ENCODE measurements around the gene LMAN1L. TPM values are rescaled to one million over a fixed set of nuclear protein-coding genes. Genes with fewer than 3 reads are reported as not detected.

The LMAN1L gene
- polyA plus RNA-seq, 2 donors: 0.27 to 0.61 TPM

DNA sequence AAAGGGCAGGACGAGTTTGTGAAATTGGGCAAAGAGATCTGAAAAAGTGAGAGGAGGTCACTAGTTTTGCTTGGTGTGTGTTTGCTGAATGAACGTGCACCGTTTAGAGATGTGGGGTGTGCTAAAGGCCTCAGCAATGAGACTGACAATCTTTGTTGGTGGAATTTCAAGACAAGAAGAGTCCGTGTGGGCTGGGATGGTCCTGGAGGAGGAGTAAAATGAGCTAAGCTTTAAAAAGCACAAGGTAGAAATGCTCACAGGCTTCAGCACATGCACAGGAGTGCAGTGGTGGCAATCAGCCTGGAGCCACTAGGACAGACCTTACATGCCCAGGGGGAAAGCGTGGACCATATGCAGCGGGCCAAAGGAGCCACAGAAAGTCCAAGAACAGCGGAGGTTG lies 12.3 kb downstream of the LMAN1L start:
- 71 to 72% methylated on average over 7 of the region's 7 CpGs for WGBS, 2 donors
- Histone ChIP-seq H3K36me3 (ENCODE audit: control insufficient read depth in 2 of 2, insufficient read depth in 2 of 2, low read length in 1 of 2) (no peaks in the 10 kb centered on the region), H3K27me3 (ENCODE audit: control insufficient read depth in 1 of 2, insufficient read depth in 2 of 2, low read length in 2 of 2) (peaks cover 0 to 3% of the 10 kb centered on the region in 2 donors)

DNA sequence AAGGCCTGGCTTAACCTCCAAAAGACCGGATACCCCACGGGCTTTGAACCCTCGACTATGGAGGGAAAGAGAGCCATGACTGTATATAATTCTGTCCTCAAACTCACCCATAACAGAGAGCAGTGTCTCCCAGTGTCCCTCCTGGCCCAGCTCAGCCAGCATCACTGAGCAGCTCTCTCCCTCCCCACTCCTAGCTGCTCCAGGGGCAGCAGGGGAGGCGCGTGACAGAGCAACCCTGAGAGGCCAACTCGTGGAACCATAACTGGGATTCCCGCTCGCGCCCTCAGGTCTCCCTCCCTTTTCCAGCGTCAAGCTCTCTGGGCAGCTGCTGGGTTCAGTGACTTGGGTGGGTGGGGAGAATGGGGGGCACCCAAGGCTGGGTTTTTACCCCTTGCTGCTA lies 13.2 kb downstream of the LMAN1L start:
- Histone ChIP-seq H3K27me3 (ENCODE audit: control insufficient read depth in 1 of 2, insufficient read depth in 2 of 2, low read length in 2 of 2) (peaks cover 0 to 3% of the 10 kb centered on the region in 2 donors), H3K27ac (ENCODE audit: low read depth in 2 of 2, low read length in 1 of 2) (no peak overlapping the region), H3K4me1 (ENCODE audit: control insufficient read depth in 2 of 2, insufficient read depth in 2 of 2, low read length in 1 of 2) (peaks cover 0 to 5% of the 10 kb centered on the region in 2 donors), H3K36me3 (ENCODE audit: control insufficient read depth in 2 of 2, insufficient read depth in 2 of 2, low read length in 1 of 2) (no peaks in the 10 kb centered on the region), H3K4me3 (ENCODE audit: low read depth in 1 of 2, low read length in 2 of 2) (no peak overlapping the region), H3K9me3 (ENCODE audit: control insufficient read depth in 2 of 2, insufficient read depth in 1 of 2, low read depth in 1 of 2, low read length in 1 of 2) (no peaks in the 10 kb centered on the region)
- WGBS, 2 donors: 50 to 56% methylated on average over 10 of the region's 10 CpGs

More for the DNA sequence above, 12.3 kb downstream of the LMAN1L start:
- Histone ChIP-seq H3K4me1 (ENCODE audit: control insufficient read depth in 2 of 2, insufficient read depth in 2 of 2, low read length in 1 of 2) (peaks cover 0 to 5% of the 10 kb centered on the region in 2 donors), H3K27ac (ENCODE audit: low read depth in 2 of 2, low read length in 1 of 2) (no peak overlapping the region), H3K9me3 (ENCODE audit: control insufficient read depth in 2 of 2, insufficient read depth in 1 of 2, low read depth in 1 of 2, low read length in 1 of 2) (no peaks in the 10 kb centered on the region), H3K4me3 (ENCODE audit: low read depth in 1 of 2, low read length in 2 of 2) (no peak overlapping the region)

DNA sequence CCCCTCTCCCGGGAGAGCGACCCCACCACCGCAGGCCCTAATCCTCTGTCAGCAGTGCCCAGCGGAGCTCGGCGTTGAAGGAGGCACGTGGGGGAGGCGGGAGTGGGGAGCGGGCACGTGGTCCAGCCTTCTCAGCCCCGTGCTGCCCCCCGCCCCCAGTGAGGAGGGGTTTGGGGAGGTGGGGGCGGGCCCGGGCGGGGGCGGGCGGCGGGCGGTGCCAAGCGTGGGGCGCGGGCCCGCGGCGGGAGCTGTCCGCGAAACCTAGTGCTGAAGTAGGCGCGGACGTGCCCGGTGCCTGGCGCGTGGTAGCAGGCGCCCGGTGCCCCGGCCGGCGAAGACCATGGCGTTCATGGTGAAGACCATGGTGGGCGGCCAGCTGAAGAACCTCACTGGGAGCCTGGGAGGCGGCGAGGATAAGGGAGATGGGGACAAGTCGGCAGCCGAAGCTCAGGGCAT lies 13.8 kb downstream of the LMAN1L start, which contains the start of gene CPLX3:
Gene CPLX3 (plus strand): TSS at position 264 of the 456 bp plus-strand sequence. CDS start 77 bp downstream, at position 341.
- WGBS, 2 donors: 6 to 8% methylated on average over 27 to 44 of the region's 44 CpGs
- H3K4me3 ChIP-seq (ENCODE audit: low read depth in 1 of 2, low read length in 2 of 2): no peak within 1 kb of the TSS
- peaks cover 0 to 5% of the 10 kb centered on the region in 2 donors for H3K4me1 ChIP-seq (ENCODE audit: control insufficient read depth in 2 of 2, insufficient read depth in 2 of 2, low read length in 1 of 2)
- H3K36me3 ChIP-seq (ENCODE audit: control insufficient read depth in 2 of 2, insufficient read depth in 2 of 2, low read length in 1 of 2): no peaks in the 10 kb centered on the region
- peaks cover 0 to 3% of the 10 kb centered on the region in 2 donors for H3K27me3 ChIP-seq (ENCODE audit: control insufficient read depth in 1 of 2, insufficient read depth in 2 of 2, low read length in 2 of 2)
- H3K9me3 ChIP-seq (ENCODE audit: control insufficient read depth in 2 of 2, insufficient read depth in 1 of 2, low read depth in 1 of 2, low read length in 1 of 2): no peaks in the 10 kb centered on the region
- H3K27ac ChIP-seq (ENCODE audit: low read depth in 2 of 2, low read length in 1 of 2): no peak within 1 kb of the TSS

DNA sequence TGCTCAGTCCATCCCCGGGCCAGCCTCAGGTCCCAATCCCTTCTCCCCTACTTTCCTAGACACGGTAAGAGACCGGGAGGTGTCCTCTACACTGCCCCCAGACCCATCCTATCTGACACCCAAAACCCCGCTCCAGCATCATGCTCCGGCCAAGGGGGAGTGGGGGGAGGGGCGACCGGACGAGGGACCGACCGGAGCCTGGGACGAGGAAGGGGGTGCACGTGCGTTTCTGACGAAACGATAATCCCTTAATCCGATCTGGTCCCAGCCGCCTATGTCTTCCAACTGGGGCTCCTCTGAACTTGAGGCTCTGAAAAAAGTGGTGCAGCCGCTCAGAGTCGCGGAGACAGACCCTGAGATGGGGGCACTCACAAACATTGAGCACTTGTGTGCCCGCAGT lies 14.3 kb downstream of the LMAN1L start:
- peaks cover 0 to 5% of the 10 kb centered on the region in 2 donors for H3K4me1 ChIP-seq (ENCODE audit: control insufficient read depth in 2 of 2, insufficient read depth in 2 of 2, low read length in 1 of 2)
- peaks cover 0 to 3% of the 10 kb centered on the region in 2 donors for H3K27me3 ChIP-seq (ENCODE audit: control insufficient read depth in 1 of 2, insufficient read depth in 2 of 2, low read length in 2 of 2)

DNA sequence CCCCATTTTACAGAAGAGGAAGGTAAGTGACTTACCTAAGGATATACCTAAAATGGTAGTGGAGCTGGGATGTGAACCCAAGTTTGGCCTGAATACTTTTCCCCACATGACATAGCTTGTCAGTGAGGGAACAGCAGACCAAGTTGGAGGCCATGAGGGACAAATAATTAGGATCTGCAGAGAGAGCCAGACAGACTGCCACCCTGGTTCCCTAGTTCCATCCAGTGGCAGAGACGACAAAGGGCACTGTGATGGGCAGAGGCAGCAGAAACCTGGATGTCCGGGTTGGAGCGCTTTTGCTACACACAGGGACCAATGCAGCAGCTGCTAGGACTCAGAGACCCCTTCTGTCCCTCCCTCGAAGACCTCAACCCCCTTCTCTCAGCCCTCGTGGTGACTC lies 15.0 kb downstream of the LMAN1L start:
- no peaks in the 10 kb centered on the region for H3K36me3 ChIP-seq (ENCODE audit: control insufficient read depth in 2 of 2, insufficient read depth in 2 of 2, low read length in 1 of 2)
- H3K4me1 ChIP-seq (ENCODE audit: control insufficient read depth in 2 of 2, insufficient read depth in 2 of 2, low read length in 1 of 2): peaks cover 2 to 5% of the 10 kb centered on the region in 2 donors
- no peaks in the 10 kb centered on the region for H3K9me3 ChIP-seq (ENCODE audit: control insufficient read depth in 2 of 2, insufficient read depth in 1 of 2, low read depth in 1 of 2, low read length in 1 of 2)
- no peak overlapping the region for H3K4me3 ChIP-seq (ENCODE audit: low read depth in 1 of 2, low read length in 2 of 2)
- H3K27ac ChIP-seq (ENCODE audit: low read depth in 2 of 2, low read length in 1 of 2): no peak overlapping the region
- peaks cover 0 to 3% of the 10 kb centered on the region in 2 donors for H3K27me3 ChIP-seq (ENCODE audit: control insufficient read depth in 1 of 2, insufficient read depth in 2 of 2, low read length in 2 of 2)
- 56 to 60% methylated on average over 5 of the region's 5 CpGs for WGBS, 2 donors

More for the DNA sequence above, 14.3 kb downstream of the LMAN1L start:
- Histone ChIP-seq H3K4me3 (ENCODE audit: low read depth in 1 of 2, low read length in 2 of 2) (no peak overlapping the region), H3K27ac (ENCODE audit: low read depth in 2 of 2, low read length in 1 of 2) (no peak overlapping the region), H3K9me3 (ENCODE audit: control insufficient read depth in 2 of 2, insufficient read depth in 1 of 2, low read depth in 1 of 2, low read length in 1 of 2) (no peaks in the 10 kb centered on the region), H3K36me3 (ENCODE audit: control insufficient read depth in 2 of 2, insufficient read depth in 2 of 2, low read length in 1 of 2) (no peaks in the 10 kb centered on the region)
- WGBS, 2 donors: 17 to 22% methylated on average over 21 of the region's 21 CpGs

DNA sequence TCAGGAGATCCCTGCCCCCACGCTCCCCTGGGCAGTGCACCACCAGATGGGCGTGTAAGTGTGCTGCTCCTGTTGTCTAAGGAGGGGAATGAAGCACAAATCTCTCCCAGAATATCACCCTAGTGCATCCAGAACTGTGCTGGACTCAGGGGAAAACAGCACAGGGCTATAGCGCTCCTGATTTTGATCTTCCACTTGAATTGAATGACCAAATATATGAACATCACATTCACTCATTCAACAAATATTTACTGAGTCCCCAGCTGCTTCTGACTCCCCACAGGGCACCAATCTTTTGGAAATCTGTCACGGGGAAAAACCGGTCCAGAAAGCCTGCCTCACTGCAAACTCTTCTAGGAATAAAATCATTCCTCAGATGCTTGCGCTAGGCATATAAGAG lies 16.2 kb downstream of the LMAN1L start:
- peaks cover 0 to 3% of the 10 kb centered on the region in 2 donors for H3K27me3 ChIP-seq (ENCODE audit: control insufficient read depth in 1 of 2, insufficient read depth in 2 of 2, low read length in 2 of 2)
- no peaks in the 10 kb centered on the region for H3K9me3 ChIP-seq (ENCODE audit: control insufficient read depth in 2 of 2, insufficient read depth in 1 of 2, low read depth in 1 of 2, low read length in 1 of 2)
- H3K4me3 ChIP-seq (ENCODE audit: low read depth in 1 of 2, low read length in 2 of 2): no peak overlapping the region
- H3K27ac ChIP-seq (ENCODE audit: low read depth in 2 of 2, low read length in 1 of 2): no peak overlapping the region
- H3K36me3 ChIP-seq (ENCODE audit: control insufficient read depth in 2 of 2, insufficient read depth in 2 of 2, low read length in 1 of 2): no peaks in the 10 kb centered on the region
- peaks cover 2 to 5% of the 10 kb centered on the region in 2 donors for H3K4me1 ChIP-seq (ENCODE audit: control insufficient read depth in 2 of 2, insufficient read depth in 2 of 2, low read length in 1 of 2)
- WGBS, 2 donors: 67 to 73% methylated on average over 6 of the region's 6 CpGs

DNA sequence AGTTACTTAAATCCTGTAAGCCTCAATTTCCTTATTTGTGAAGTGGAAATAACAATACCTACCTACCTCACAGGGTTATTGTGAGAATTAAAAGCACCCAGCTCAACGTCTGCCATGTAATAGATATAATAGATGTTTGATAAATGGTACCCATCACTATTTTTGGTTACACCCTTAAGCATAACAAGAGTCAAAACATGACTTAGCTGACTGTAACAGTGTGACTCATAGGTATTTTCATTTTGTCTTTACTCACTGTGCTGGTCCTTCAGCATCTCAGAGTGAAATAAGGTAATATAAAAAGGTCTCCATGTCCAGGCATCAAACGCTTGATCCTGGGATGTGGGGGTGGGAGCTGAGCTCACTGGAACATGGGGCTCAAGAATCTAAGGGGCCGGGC lies 16.9 kb downstream of the LMAN1L start:
- Histone ChIP-seq H3K9me3 (ENCODE audit: control insufficient read depth in 2 of 2, insufficient read depth in 1 of 2, low read depth in 1 of 2, low read length in 1 of 2) (no peaks in the 10 kb centered on the region), H3K4me3 (ENCODE audit: low read depth in 1 of 2, low read length in 2 of 2) (no peak overlapping the region), H3K27me3 (ENCODE audit: control insufficient read depth in 1 of 2, insufficient read depth in 2 of 2, low read length in 2 of 2) (peaks cover 0 to 3% of the 10 kb centered on the region in 2 donors), H3K4me1 (ENCODE audit: control insufficient read depth in 2 of 2, insufficient read depth in 2 of 2, low read length in 1 of 2) (peaks cover 2 to 5% of the 10 kb centered on the region in 2 donors), H3K36me3 (ENCODE audit: control insufficient read depth in 2 of 2, insufficient read depth in 2 of 2, low read length in 1 of 2) (no peaks in the 10 kb centered on the region), H3K27ac (ENCODE audit: low read depth in 2 of 2, low read length in 1 of 2) (no peak overlapping the region)
- 59 to 67% methylated on average over 3 of the region's 3 CpGs for WGBS, 2 donors

DNA sequence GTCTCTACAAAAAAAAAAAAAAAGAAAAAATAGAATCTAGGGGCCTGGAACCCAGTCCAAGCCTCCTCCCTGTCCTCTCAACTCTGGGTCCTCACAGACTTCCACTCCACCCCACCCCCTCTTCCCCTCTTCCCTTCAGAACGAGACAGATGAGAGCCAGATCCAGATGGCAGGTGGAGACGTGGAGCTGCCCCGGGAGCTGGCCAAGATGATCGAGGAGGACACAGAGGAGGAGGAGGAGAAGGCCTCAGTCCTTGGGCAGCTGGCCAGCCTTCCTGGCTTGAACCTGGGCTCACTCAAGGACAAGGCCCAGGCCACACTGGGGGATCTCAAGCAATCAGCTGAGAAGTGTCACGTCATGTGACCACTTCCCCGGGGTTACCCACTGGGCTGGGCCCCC lies 17.4 kb downstream of the LMAN1L start:
- H3K9me3 ChIP-seq (ENCODE audit: control insufficient read depth in 2 of 2, insufficient read depth in 1 of 2, low read depth in 1 of 2, low read length in 1 of 2): no peaks in the 10 kb centered on the region
- no peaks in the 10 kb centered on the region for H3K36me3 ChIP-seq (ENCODE audit: control insufficient read depth in 2 of 2, insufficient read depth in 2 of 2, low read length in 1 of 2)
- no peak overlapping the region for H3K4me3 ChIP-seq (ENCODE audit: low read depth in 1 of 2, low read length in 2 of 2)
- H3K27ac ChIP-seq (ENCODE audit: low read depth in 2 of 2, low read length in 1 of 2): no peak overlapping the region
- peaks cover 2 to 5% of the 10 kb centered on the region in 2 donors for H3K4me1 ChIP-seq (ENCODE audit: control insufficient read depth in 2 of 2, insufficient read depth in 2 of 2, low read length in 1 of 2)
- WGBS, 2 donors: 59 to 61% methylated on average over 6 of the region's 6 CpGs
- peaks cover 0 to 3% of the 10 kb centered on the region in 2 donors for H3K27me3 ChIP-seq (ENCODE audit: control insufficient read depth in 1 of 2, insufficient read depth in 2 of 2, low read length in 2 of 2)

DNA sequence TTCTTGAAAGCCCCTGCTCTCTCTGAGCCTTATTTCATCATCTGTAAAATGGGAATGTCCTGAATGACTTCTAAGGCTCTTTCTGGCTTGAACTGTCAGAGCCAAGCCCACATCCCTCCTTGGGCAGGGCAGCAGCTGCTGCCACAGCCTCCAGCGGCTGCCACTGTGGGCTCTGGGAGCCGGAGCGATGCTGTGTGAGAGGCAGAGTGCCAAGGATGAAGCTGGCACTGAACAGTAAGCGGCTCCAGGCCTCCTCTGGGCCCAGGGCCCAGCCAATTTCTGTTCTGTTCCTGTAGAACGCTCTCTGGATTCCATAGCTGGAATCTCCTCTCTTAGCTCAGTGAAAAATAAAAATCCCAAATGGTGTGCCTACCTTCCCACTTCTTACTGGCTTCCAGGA lies 18.2 kb downstream of the LMAN1L start:
- Histone ChIP-seq H3K4me3 (ENCODE audit: low read depth in 1 of 2, low read length in 2 of 2) (no peak overlapping the region), H3K9me3 (ENCODE audit: control insufficient read depth in 2 of 2, insufficient read depth in 1 of 2, low read depth in 1 of 2, low read length in 1 of 2) (no peaks in the 10 kb centered on the region), H3K27me3 (ENCODE audit: control insufficient read depth in 1 of 2, insufficient read depth in 2 of 2, low read length in 2 of 2) (no peaks in the 10 kb centered on the region), H3K36me3 (ENCODE audit: control insufficient read depth in 2 of 2, insufficient read depth in 2 of 2, low read length in 1 of 2) (peaks cover 0 to 6% of the 10 kb centered on the region in 2 donors), H3K4me1 (ENCODE audit: control insufficient read depth in 2 of 2, insufficient read depth in 2 of 2, low read length in 1 of 2) (peaks cover 2 to 5% of the 10 kb centered on the region in 2 donors), H3K27ac (ENCODE audit: low read depth in 2 of 2, low read length in 1 of 2) (no peak overlapping the region)
- 42% methylated on average over 5 of the region's 5 CpGs for WGBS, 2 donors

DNA sequence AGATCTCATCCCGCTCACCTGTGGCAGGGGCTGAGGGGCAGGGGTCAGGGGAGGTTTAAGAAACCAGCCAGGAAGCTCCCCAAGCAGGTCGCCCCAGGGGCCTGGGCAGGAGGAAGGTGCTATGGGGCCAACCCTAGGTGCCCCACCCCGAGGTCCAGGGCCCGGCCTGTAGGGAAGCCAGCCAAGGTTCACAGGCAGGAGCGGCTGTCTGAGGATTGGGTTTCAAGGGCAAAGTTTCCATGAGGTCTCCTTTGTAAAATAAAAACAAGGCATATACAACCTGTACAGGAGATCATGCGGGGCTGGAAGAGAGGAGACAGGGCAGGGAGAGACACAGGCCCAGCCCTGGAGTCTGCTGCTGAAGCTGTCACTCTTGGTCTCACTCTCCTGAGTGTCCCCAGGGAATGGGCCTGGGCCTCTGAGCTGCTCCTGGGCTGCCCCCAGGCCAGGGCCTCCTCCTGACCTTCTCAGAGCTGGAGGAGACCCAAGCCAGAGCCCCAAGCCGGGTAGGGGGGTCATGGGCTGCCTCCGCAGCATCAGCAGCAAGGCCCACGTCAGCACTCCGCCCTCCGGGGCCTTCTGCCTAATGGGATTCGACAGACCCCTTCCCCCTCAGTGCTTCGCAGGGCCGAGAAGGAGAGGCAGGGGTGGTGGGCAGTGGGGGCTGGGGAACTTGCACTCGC lies 19.3 kb downstream of the LMAN1L start:
- WGBS, 2 donors: 65% methylated on average over 15 of the region's 15 CpGs
- H3K4me3 ChIP-seq (ENCODE audit: low read depth in 1 of 2, low read length in 2 of 2): no peak overlapping the region
- no peak overlapping the region for H3K27ac ChIP-seq (ENCODE audit: low read depth in 2 of 2, low read length in 1 of 2)
- no peaks in the 10 kb centered on the region for H3K9me3 ChIP-seq (ENCODE audit: control insufficient read depth in 2 of 2, insufficient read depth in 1 of 2, low read depth in 1 of 2, low read length in 1 of 2)
- no peaks in the 10 kb centered on the region for H3K27me3 ChIP-seq (ENCODE audit: control insufficient read depth in 1 of 2, insufficient read depth in 2 of 2, low read length in 2 of 2)
- H3K36me3 ChIP-seq (ENCODE audit: control insufficient read depth in 2 of 2, insufficient read depth in 2 of 2, low read length in 1 of 2): peaks cover 6 to 14% of the 10 kb centered on the region in 2 donors
- peaks cover 0 to 2% of the 10 kb centered on the region in 2 donors for H3K4me1 ChIP-seq (ENCODE audit: control insufficient read depth in 2 of 2, insufficient read depth in 2 of 2, low read length in 1 of 2)
